Epithelial cell of alveolus of lung (primary cell): Measurements from ENCODE around the gene BMF. TPM values are rescaled to one million over a fixed set of nuclear protein-coding genes. Genes with fewer than 3 reads are reported as not detected.

Source experiments
- total RNA-seq: library from RNA; depleted of rRNA; stranded (reverse); fragments of >200 nt; gene quantifications from 2 replicates; pipeline ENCODE4 v1.2.1, GENCODE V29; 2015

Gene BMF
- 1.7 and 30.4 TPM in 2 replicates for total RNA-seq

GRCh38 chr15:40108855-40109735 is at the start of gene BMF:
Gene BMF (minus strand): TSS chr15:40108879. CDS start chr15:40106086, 2,793 bp downstream.

GRCh38 chr15:40038638-40039543 is 69.8 kb downstream of the BMF start, which contains the start of gene SRP14:
Gene SRP14 (minus strand): TSS chr15:40039181. CDS start chr15:40039116, 65 bp downstream.

Other genes starting within 250 kb of the BMF start
- gene GPR176, start 188.6 kb downstream of the BMF start, total RNA-seq: 47.6 and 89.3 TPM in 2 replicates
- 54.9 and 55.9 TPM in 2 replicates for gene EIF2AK4, start 174.8 kb downstream of the BMF start, total RNA-seq
- gene SRP14, start 69.7 kb downstream of the BMF start, total RNA-seq: 239 and 417 TPM in 2 replicates
- 10.3 and 18.2 TPM in 2 replicates for gene BUB1B, start 52.2 kb upstream of the BMF start, total RNA-seq
- 0.13 TPM in 1 of 2 replicates, not detected in the other for gene PAK6, start 130.2 kb upstream of the BMF start, total RNA-seq
- gene ANKRD63, start 174.2 kb upstream of the BMF start, total RNA-seq: not detected in 2 replicates
- 0.52 TPM in 1 of 2 replicates, not detected in the other for gene PLCB2, start 199.1 kb upstream of the BMF start, total RNA-seq
- gene INAFM2, start 214.8 kb upstream of the BMF start, total RNA-seq: 10.7 and 12.2 TPM in 2 replicates
- 2.3 and 3.0 TPM in 2 replicates for gene CCDC9B, start 232.1 kb upstream of the BMF start, total RNA-seq
- not detected in 2 replicates for gene PHGR1, start 242.2 kb upstream of the BMF start, total RNA-seq
- gene DISP2, start 249.3 kb upstream of the BMF start, total RNA-seq: 0.08 and 0.13 TPM in 2 replicates